ENCODE data around the gene HSD11B2. TPM values are rescaled to one million over a fixed set of nuclear protein-coding genes. Genes with fewer than 3 reads are reported as not detected.

The HSD11B2 gene
- total RNA-seq, 1 experiment from 2014 or later = 2.4 TPM

GRCh38 chr16:67459861-67460150, 28.9 kb downstream of the HSD11B2 start:
- no peaks in the 10 kb centered on the region for H3K36me3 ChIP-seq (ENCODE audit: low read depth, low read length)
- no peak for ATAC-seq
- H2AFZ ChIP-seq (ENCODE audit: low read length) = no peak overlapping the region
- DNase-seq = no peak
- ChIA-PET POLR2A (ENCODE audit: unreplicated experiment) (no interaction called here), CTCF (no interaction called here)
- no peak overlapping the region for H3K4me3 ChIP-seq (ENCODE audit: low read length)
- intact Hi-C loops (cut with micrococcal nuclease) = no loop called here
- H3K27ac ChIP-seq (ENCODE audit: low read length) = no peak overlapping the region
- H4K20me1 ChIP-seq (ENCODE audit: low read length) = no peaks in the 10 kb centered on the region
- H3K4me1 ChIP-seq (ENCODE audit: insufficient read depth, low read length) = no peaks in the 10 kb centered on the region; the same call in 1 of the 2 replicates
- no peak for TF ChIP-seq EZH2 (IDR thresholded peaks at IDR 0.05; ENCODE audit: low read length, unreplicated experiment)
- no peak for TF ChIP-seq CTCF (conservative IDR thresholded peaks at IDR 0.05; ENCODE audit: low read depth, low read length)
- no peak for TF ChIP-seq EZH2phosphoT487 (IDR thresholded peaks at IDR 0.05; ENCODE audit: borderline replicate concordance, low read length)
- H3K9me3 ChIP-seq (ENCODE audit: low read length) = no peaks in the 10 kb centered on the region
- no peaks in the 10 kb centered on the region for H3K9me2 ChIP-seq (replicated peaks; ENCODE audit: low read length)
- H3K9ac ChIP-seq (ENCODE audit: low read length) = no peak overlapping the region
- H3F3A ChIP-seq (ENCODE audit: low read length, unreplicated experiment) = no peaks in the 10 kb centered on the region
- H3K79me2 ChIP-seq (ENCODE audit: low read length) = peaks cover 18% of the 10 kb centered on the region
- BruUV-seq (replicated peaks) = no TSS peak
- H3K27me3 ChIP-seq (ENCODE audit: low read length) = no peaks in the 10 kb centered on the region
- H3K4me2 ChIP-seq (ENCODE audit: low read length) = no peak overlapping the region

GRCh38 chr16:67460168-67460567, 29.2 kb downstream of the HSD11B2 start:
- Histone ChIP-seq H3K4me1 (ENCODE audit: insufficient read depth, low read length) (no peaks in the 10 kb centered on the region; the same call in 1 of the 2 replicates), H3F3A (ENCODE audit: low read length, unreplicated experiment) (no peaks in the 10 kb centered on the region), H3K27me3 (ENCODE audit: low read length) (no peaks in the 10 kb centered on the region), H2AFZ (ENCODE audit: low read length) (no peak overlapping the region), H3K9me2 (replicated peaks; ENCODE audit: low read length) (no peaks in the 10 kb centered on the region), H3K36me3 (ENCODE audit: low read depth, low read length) (no peaks in the 10 kb centered on the region), H3K4me3 (ENCODE audit: low read length) (no peak overlapping the region), H3K9ac (ENCODE audit: low read length) (no peak overlapping the region), H3K4me2 (ENCODE audit: low read length) (no peak overlapping the region), H3K79me2 (ENCODE audit: low read length) (peaks cover 21% of the 10 kb centered on the region), H3K27ac (ENCODE audit: low read length) (no peak overlapping the region), H3K9me3 (ENCODE audit: low read length) (no peaks in the 10 kb centered on the region), H4K20me1 (ENCODE audit: low read length) (peaks cover 2% of the 10 kb centered on the region; the same call in 1 of the 2 replicates)
- POLR2A ChIA-PET (ENCODE audit: unreplicated experiment) = no interaction called here
- no peak for TF ChIP-seq EZH2phosphoT487 (IDR thresholded peaks at IDR 0.05; ENCODE audit: borderline replicate concordance, low read length)
- no peak for TF ChIP-seq EZH2 (IDR thresholded peaks at IDR 0.05; ENCODE audit: low read length, unreplicated experiment)
- no peak for TF ChIP-seq CTCF (conservative IDR thresholded peaks at IDR 0.05; ENCODE audit: low read depth, low read length)
- ATAC-seq = no peak
- no peak for DNase-seq
- BruUV-seq (replicated peaks) = no TSS peak
- CTCF ChIA-PET = no interaction called here
- intact Hi-C loops (cut with micrococcal nuclease) = no loop called here

GRCh38 chr16:67460961-67461360, 30.0 kb downstream of the HSD11B2 start:
- Histone ChIP-seq H3K9ac (ENCODE audit: low read length) (no peak overlapping the region), H3K79me2 (ENCODE audit: low read length) (peaks cover 27% of the 10 kb centered on the region), H3K9me2 (replicated peaks; ENCODE audit: low read length) (no peaks in the 10 kb centered on the region), H2AFZ (ENCODE audit: low read length) (no peak overlapping the region), H3K4me1 (ENCODE audit: insufficient read depth, low read length) (peaks cover 5% of the 10 kb centered on the region), H3K9me3 (ENCODE audit: low read length) (no peaks in the 10 kb centered on the region), H4K20me1 (ENCODE audit: low read length) (peaks cover 6% of the 10 kb centered on the region; the same call in 1 of the 2 replicates), H3K27me3 (ENCODE audit: low read length) (no peaks in the 10 kb centered on the region), H3F3A (ENCODE audit: low read length, unreplicated experiment) (no peaks in the 10 kb centered on the region), H3K4me2 (ENCODE audit: low read length) (no peak overlapping the region), H3K27ac (ENCODE audit: low read length) (no peak overlapping the region), H3K36me3 (ENCODE audit: low read depth, low read length) (no peaks in the 10 kb centered on the region), H3K4me3 (ENCODE audit: low read length) (no peak overlapping the region)
- CTCF ChIA-PET = no interaction called here
- DNase-seq (no peak), ATAC-seq (no peak)
- intact Hi-C loops (cut with micrococcal nuclease) = no loop called here
- no TSS peak for BruUV-seq (replicated peaks)
- POLR2A ChIA-PET (ENCODE audit: unreplicated experiment) = no interaction called here
- TF ChIP-seq EZH2phosphoT487 (IDR thresholded peaks at IDR 0.05; ENCODE audit: borderline replicate concordance, low read length) (no peak), EZH2 (IDR thresholded peaks at IDR 0.05; ENCODE audit: low read length, unreplicated experiment) (no peak), CTCF (conservative IDR thresholded peaks at IDR 0.05; ENCODE audit: low read depth, low read length) (no peak)
